ENCODE data around the gene SSC5D.

DNA sequence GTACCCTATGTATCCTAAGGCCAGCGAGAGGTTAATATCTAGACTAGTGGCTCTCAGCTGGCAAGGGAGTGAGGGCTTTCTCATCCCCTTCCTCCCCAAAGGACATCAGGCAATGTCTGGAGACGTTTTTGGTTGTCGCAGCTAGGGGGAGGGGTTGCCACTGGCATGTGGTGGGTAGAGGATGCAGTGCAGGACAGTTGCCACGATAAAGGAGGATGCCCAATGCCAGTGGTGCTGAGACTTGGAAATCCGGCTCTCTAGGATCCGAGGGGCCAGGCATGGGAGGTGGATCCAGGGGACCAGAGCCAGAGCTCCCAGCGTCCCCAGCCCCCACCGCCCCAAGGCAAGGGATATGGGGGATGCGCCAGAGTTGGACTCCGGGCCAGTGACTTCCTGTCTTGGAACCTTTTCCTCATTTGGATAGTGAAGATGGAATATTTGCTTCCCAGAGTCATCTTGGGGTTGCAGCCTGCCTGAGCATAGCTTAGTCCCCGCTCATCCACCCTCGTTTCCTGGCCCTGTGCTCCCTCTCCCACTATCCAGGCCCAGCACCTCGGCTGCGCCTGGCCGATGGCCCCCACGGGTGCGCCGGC lies 4.9 kb downstream of the SSC5D start:
- TF ChIP-seq, protein P1, sequence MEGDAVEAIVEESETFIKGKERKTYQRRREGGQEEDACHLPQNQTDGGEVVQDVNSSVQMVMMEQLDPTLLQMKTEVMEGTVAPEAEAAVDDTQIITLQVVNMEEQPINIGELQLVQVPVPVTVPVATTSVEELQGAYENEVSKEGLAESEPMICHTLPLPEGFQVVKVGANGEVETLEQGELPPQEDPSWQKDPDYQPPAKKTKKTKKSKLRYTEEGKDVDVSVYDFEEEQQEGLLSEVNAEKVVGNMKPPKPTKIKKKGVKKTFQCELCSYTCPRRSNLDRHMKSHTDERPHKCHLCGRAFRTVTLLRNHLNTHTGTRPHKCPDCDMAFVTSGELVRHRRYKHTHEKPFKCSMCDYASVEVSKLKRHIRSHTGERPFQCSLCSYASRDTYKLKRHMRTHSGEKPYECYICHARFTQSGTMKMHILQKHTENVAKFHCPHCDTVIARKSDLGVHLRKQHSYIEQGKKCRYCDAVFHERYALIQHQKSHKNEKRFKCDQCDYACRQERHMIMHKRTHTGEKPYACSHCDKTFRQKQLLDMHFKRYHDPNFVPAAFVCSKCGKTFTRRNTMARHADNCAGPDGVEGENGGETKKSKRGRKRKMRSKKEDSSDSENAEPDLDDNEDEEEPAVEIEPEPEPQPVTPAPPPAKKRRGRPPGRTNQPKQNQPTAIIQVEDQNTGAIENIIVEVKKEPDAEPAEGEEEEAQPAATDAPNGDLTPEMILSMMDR (IDR thresholded peaks at IDR 0.05) = no peak
- no peak for TF ChIP-seq POLR2A (IDR thresholded peaks at IDR 0.05)
